ENCODE results near the gene ZFR2. TPM values are rescaled to one million over a fixed set of nuclear protein-coding genes. Genes with fewer than 3 reads are reported as not detected.
A peak's percentile ranks its signal among the peaks of the same experiment; 100 is the strongest.
"Not testable (repeated sequence)": the region's sequence is repeated elsewhere in the genome, so short reads cannot be mapped to it uniquely, and the experiment has no call there.

The ZFR2 gene
- total and polyA plus RNA-seq, 4 experiments from 2014 or later = 1.2 to 4.1 (median 3.5) TPM

GRCh38 chr19:3816566-3817218 is 52.1 kb downstream of the ZFR2 start:
- H3K9me3 ChIP-seq (ENCODE audit: control insufficient read depth in 1 of 2, low read length in 2 of 2) = no peaks in the 10 kb centered on the region
- no peak for DNase-seq
- H3K4me1 Mint-ChIP-seq = peaks cover 28 to 57% (median 40%) of the 10 kb centered on the region in 4 donors
- no peaks in the 10 kb centered on the region for H3K36me3 ChIP-seq (ENCODE audit: insufficient read depth, low read length)
- CTCF ChIA-PET (ENCODE audit: partially characterized antibody) = interaction anchor here (0.7 to 2.7 kb wide), 3 partner anchors 36 to 55 kb away, joined by 3 to 17 read pairs (median 7); partner anchors contain the start of genes APBA3 and MRPL54
- no peak overlapping the region for H3K4me3 Mint-ChIP-seq
- no peaks in the 10 kb centered on the region for H3K27me3 ChIP-seq (ENCODE audit: insufficient read depth, low read length)
- no peak overlapping the region for H3K27ac Mint-ChIP-seq
- no peaks in the 10 kb centered on the region for H3K36me3 Mint-ChIP-seq
- H3K27me3 Mint-ChIP-seq = no peaks in the 10 kb centered on the region
- H3K27ac ChIP-seq (ENCODE audit: low read depth, low read length) = no peak overlapping the region
- peaks cover 0 to 3% (median 0%) of the 10 kb centered on the region in 8 donors for H3K9me3 Mint-ChIP-seq
- peaks cover 40% of the 10 kb centered on the region for H3K4me1 ChIP-seq (ENCODE audit: insufficient read depth, low read length)
- no peak overlapping the region for H3K4me3 ChIP-seq (ENCODE audit: low read length in 2 of 2)
- POLR2A ChIA-PET (ENCODE audit: partially characterized antibody) = no interaction called here
- intact Hi-C loops (cut with micrococcal nuclease) = no loop called here

- Mint-ChIP-seq H3K27ac (peak overlapping the region in 1 of 7 donors; percentile 29), H3K4me1 (peaks cover 28 to 52% (median 38%) of the 10 kb centered on the region in 4 donors)
- H3K9me3 Mint-ChIP-seq; H3K4me3 ChIP-seq (ENCODE audit: low read length in 2 of 2); DNase-seq; POLR2A ChIA-PET (ENCODE audit: partially characterized antibody); H3K27me3 ChIP-seq (ENCODE audit: insufficient read depth, low read length); H3K4me3 Mint-ChIP-seq; H3K9me3 ChIP-seq (ENCODE audit: control insufficient read depth in 1 of 2, low read length in 2 of 2); H3K27me3 Mint-ChIP-seq; H3K36me3 Mint-ChIP-seq; intact Hi-C loops (cut with micrococcal nuclease); H3K27ac ChIP-seq (ENCODE audit: low read depth, low read length); H3K36me3 ChIP-seq (ENCODE audit: insufficient read depth, low read length): not testable (repeated sequence)
- H3K4me1 ChIP-seq (ENCODE audit: insufficient read depth, low read length) = peaks cover 40% of the 10 kb centered on the region
- CTCF ChIA-PET (ENCODE audit: partially characterized antibody) = interaction anchor here (1.6 kb wide), 1 partner anchor 54 kb away, joined by 7 read pairs; the partner anchor contains the start of gene MRPL54
Measured at GRCh38 chr19:3816148-3816547, 52.7 kb downstream of the ZFR2 start.

- H3K4me3 Mint-ChIP-seq = peak overlapping the region in 6 of 8 donors; percentile 33 to 80 (median 48)
- no peaks in the 10 kb centered on the region for H3K27me3 Mint-ChIP-seq
- peaks cover 0 to 3% (median 0%) of the 10 kb centered on the region in 8 donors for H3K9me3 Mint-ChIP-seq
- no peak for DNase-seq
- H3K4me1 Mint-ChIP-seq = peaks cover 25 to 50% (median 38%) of the 10 kb centered on the region in 4 donors
- intact Hi-C loops (cut with micrococcal nuclease) = no loop called here
- peak overlapping the region in 6 of 7 donors; percentile 89 to 95 (median 90) for H3K27ac Mint-ChIP-seq
- ChIA-PET POLR2A (ENCODE audit: partially characterized antibody) (no interaction called here), CTCF (ENCODE audit: partially characterized antibody) (interaction anchor here (0.7 kb wide), 1 partner anchor 52 kb away, joined by 4 read pairs; the partner anchor contains the start of gene MRPL54)
- Histone ChIP-seq H3K9me3 (ENCODE audit: control insufficient read depth in 1 of 2, low read length in 2 of 2) (no peaks in the 10 kb centered on the region), H3K4me1 (ENCODE audit: insufficient read depth, low read length) (peaks cover 40% of the 10 kb centered on the region), H3K4me3 (ENCODE audit: low read length in 2 of 2) (no peak overlapping the region), H3K27me3 (ENCODE audit: insufficient read depth, low read length) (no peaks in the 10 kb centered on the region), H3K36me3 (ENCODE audit: insufficient read depth, low read length) (no peaks in the 10 kb centered on the region), H3K27ac (ENCODE audit: low read depth, low read length) (no peak overlapping the region)
- H3K36me3 Mint-ChIP-seq = no peaks in the 10 kb centered on the region
Measured at GRCh38 chr19:3814648-3815047, 54.2 kb downstream of the ZFR2 start.

- Histone ChIP-seq H3K4me3 (ENCODE audit: low read length in 2 of 2) (no peak overlapping the region), H3K4me1 (ENCODE audit: insufficient read depth, low read length) (peaks cover 38% of the 10 kb centered on the region), H3K36me3 (ENCODE audit: insufficient read depth, low read length) (no peaks in the 10 kb centered on the region), H3K9me3 (ENCODE audit: control insufficient read depth in 1 of 2, low read length in 2 of 2) (no peaks in the 10 kb centered on the region), H3K27me3 (ENCODE audit: insufficient read depth, low read length) (no peaks in the 10 kb centered on the region), H3K27ac (ENCODE audit: low read depth, low read length) (peak overlapping the region; percentile 57)
- H3K27ac Mint-ChIP-seq = peak overlapping the region; percentile 87 to 95 (median 89)
- POLR2A ChIA-PET (ENCODE audit: partially characterized antibody) = interaction anchor here (0.5 to 3.4 kb wide), 3 partner anchors 16 to 174 kb away, joined by 3 to 46 read pairs (median 30); partner anchors contain the start of genes APBA3 and MRPL54
- no peaks in the 10 kb centered on the region for H3K27me3 Mint-ChIP-seq
- CTCF ChIA-PET (ENCODE audit: partially characterized antibody) = interaction anchor here (0.7 to 3.3 kb wide), 5 partner anchors 8 to 376 kb away, joined by 3 to 27 read pairs (median 4); partner anchors contain the start of gene MRPL54
- intact Hi-C loops (cut with micrococcal nuclease) = loop anchor here (2.0 kb wide), 1 partner anchor 51 kb away; the partner anchor contains the start of gene MRPL54
- peaks cover 0 to 3% (median 0%) of the 10 kb centered on the region in 8 donors for H3K9me3 Mint-ChIP-seq
- peak in 1 of 5 donors; percentile 42 for DNase-seq
- H3K36me3 Mint-ChIP-seq = no peaks in the 10 kb centered on the region
- H3K4me1 Mint-ChIP-seq = peaks cover 25 to 47% (median 38%) of the 10 kb centered on the region in 4 donors
- H3K4me3 Mint-ChIP-seq = peak overlapping the region in 7 of 8 donors; percentile 26 to 80 (median 50)
Measured at GRCh38 chr19:3813473-3814392, 55.1 kb downstream of the ZFR2 start.

- Histone ChIP-seq H3K4me3 (ENCODE audit: low read length in 2 of 2) (no peak overlapping the region), H3K9me3 (ENCODE audit: control insufficient read depth in 1 of 2, low read length in 2 of 2) (no peaks in the 10 kb centered on the region), H3K4me1 (ENCODE audit: insufficient read depth, low read length) (peaks cover 33% of the 10 kb centered on the region), H3K27me3 (ENCODE audit: insufficient read depth, low read length) (no peaks in the 10 kb centered on the region), H3K36me3 (ENCODE audit: insufficient read depth, low read length) (no peaks in the 10 kb centered on the region), H3K27ac (ENCODE audit: low read depth, low read length) (no peak overlapping the region)
- peak in 1 of 5 donors; percentile 31 for DNase-seq
- Mint-ChIP-seq H3K4me1 (peaks cover 26 to 48% (median 35%) of the 10 kb centered on the region in 4 donors), H3K36me3 (no peaks in the 10 kb centered on the region), H3K27ac (peak overlapping the region in 2 of 7 donors; percentile 8 to 61), H3K9me3 (peaks cover 0 to 3% (median 0%) of the 10 kb centered on the region in 8 donors), H3K27me3 (no peaks in the 10 kb centered on the region), H3K4me3 (no peak overlapping the region)
- ChIA-PET POLR2A (ENCODE audit: partially characterized antibody) (interaction anchor here (3.4 kb wide), 1 partner anchor 49 kb away, joined by 46 read pairs; the partner anchor contains the start of genes APBA3 and MRPL54), CTCF (ENCODE audit: partially characterized antibody) (interaction anchor here (3.3 kb wide), 1 partner anchor 48 kb away, joined by 17 read pairs; the partner anchor contains the start of gene MRPL54)
- intact Hi-C loops (cut with micrococcal nuclease) = no loop called here
Measured at GRCh38 chr19:3810708-3811355, 58.0 kb downstream of the ZFR2 start.

GRCh38 chr19:3809881-3810707 is 58.7 kb downstream of the ZFR2 start:
- no peaks in the 10 kb centered on the region for H3K9me3 ChIP-seq (ENCODE audit: control insufficient read depth in 1 of 2, low read length in 2 of 2)
- H3K36me3 ChIP-seq (ENCODE audit: insufficient read depth, low read length) = no peaks in the 10 kb centered on the region
- no peak overlapping the region for H3K4me3 ChIP-seq (ENCODE audit: low read length in 2 of 2)
- Mint-ChIP-seq H3K27me3 (no peaks in the 10 kb centered on the region), H3K9me3 (peaks cover 0 to 3% (median 0%) of the 10 kb centered on the region in 8 donors), H3K36me3 (no peaks in the 10 kb centered on the region), H3K27ac (peak overlapping the region in 2 of 7 donors; percentile 68 to 86), H3K4me1 (peaks cover 26 to 50% (median 36%) of the 10 kb centered on the region in 4 donors), H3K4me3 (no peak overlapping the region)
- intact Hi-C loops (cut with micrococcal nuclease) = no loop called here
- CTCF ChIA-PET (ENCODE audit: partially characterized antibody) = interaction anchor here (1.5 to 3.3 kb wide), 2 partner anchors 8 to 47 kb away, joined by 3 to 17 read pairs; partner anchors contain the start of gene MRPL54
- no peak overlapping the region for H3K27ac ChIP-seq (ENCODE audit: low read depth, low read length)
- no peaks in the 10 kb centered on the region for H3K27me3 ChIP-seq (ENCODE audit: insufficient read depth, low read length)
- POLR2A ChIA-PET (ENCODE audit: partially characterized antibody) = no interaction called here
- peaks cover 33% of the 10 kb centered on the region for H3K4me1 ChIP-seq (ENCODE audit: insufficient read depth, low read length)
- DNase-seq = peak in 1 of 5 donors; percentile 19
